Superior temporal gyrus (tissue), 1 donor: ENCODE data around the gene MED25.

Source experiments
- DNase-seq: peaks from one replicate; pipeline ENCODE4 v3.0.0-alpha.2; 2016; ENCODE audit errors: extremely low spot score

MED25 gene

DNA sequence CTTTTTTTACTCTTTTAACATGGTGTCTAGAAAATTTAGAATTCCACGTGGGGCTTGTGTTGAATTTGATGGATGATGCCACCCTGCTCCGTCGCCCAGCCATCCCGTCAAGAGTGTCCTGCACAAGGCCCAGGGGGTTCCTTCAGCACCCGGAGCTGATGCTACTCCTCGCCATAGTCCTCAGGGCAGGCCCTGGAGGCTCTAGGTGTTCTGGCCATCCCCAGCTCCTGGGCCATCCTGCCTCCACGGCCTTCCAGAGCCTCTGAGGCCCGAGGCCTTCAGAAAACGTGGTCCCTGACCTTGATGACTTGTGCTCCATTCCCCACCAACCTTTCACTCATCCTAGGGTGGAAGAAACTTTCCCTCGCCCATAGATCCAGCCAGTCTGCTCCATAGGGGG is 55.7 kb downstream of the MED25 start:
- no peak for DNase-seq

DNA sequence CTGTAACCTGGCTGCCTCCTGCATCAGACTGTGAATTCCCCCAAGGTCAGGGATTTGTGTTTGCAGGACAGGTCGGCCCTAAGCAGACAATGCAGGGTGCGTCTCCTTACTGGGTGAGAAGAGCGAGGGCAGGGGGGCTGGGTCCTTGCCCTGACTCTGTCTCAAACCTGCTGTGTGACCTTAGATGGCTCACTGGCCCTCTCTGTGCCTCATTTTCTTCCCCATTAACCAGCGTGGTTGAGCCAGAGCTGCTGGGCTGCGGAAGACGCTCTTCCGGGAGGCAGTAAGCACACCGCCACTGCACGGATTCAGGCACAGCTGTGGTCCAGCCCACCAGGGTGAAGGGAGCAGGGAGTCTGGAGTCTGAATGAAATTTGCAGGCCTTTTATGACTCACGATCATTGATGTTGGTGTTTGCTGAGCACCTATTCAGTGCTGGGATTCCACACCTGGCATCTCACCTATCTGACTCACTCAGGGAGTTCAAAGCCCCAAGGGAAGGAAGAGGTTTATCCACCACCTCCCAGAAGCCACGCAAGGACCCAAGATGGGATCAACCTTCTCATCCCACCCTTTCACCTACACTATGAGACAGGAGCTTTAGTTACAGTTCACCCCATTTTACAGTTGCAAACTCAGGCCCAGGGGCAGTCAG is 56.5 kb downstream of the MED25 start:
- no peak for DNase-seq

DNA sequence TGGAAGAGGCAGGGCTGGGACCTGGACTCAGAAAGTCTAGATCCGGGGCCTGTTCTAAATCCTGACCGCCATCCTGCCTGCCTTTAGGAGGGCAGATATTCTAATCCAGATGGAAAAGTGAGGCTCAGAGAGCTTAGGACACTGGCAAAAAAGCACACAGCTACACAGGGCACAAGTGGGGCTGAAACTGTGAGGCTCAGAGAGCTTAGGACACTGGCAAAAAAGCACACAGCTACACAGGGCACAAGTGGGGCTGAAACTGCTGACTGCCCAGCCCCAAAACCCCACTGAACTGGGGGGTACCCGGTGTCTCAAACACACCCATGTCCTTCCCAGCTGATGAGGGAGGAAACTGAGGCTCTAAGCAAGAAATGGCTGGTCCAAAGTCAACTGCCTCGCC is 57.1 kb downstream of the MED25 start:
- no peak for DNase-seq

DNA sequence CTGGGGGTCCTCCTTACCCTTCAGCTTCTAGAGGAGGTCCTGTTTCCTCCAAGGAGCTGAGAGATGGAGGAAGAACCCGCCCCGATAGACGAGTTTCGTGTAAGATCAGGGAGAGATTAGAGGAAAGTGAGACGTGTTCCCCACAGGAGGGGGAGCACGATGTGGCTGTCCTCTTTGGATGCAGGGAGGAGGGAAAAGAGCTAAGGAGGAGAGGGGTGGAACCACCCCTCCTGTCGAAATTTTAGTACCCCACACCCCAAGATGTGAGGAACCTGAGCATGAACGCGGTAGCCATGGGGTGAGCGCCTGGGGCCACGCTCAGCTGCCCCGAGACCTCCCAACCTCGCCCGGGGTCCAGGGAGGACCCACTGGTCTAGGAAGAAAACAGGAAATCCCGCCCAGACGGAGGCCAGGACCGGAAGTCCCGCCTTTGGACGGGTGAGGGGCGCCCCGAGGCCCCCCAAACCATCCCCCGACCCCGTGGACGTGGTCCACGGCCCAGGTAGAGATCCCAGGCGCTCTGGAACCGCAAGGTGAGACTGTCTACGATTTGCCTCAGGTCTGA is 57.9 kb downstream of the MED25 start:
- peak; percentile 73 for DNase-seq

DNA sequence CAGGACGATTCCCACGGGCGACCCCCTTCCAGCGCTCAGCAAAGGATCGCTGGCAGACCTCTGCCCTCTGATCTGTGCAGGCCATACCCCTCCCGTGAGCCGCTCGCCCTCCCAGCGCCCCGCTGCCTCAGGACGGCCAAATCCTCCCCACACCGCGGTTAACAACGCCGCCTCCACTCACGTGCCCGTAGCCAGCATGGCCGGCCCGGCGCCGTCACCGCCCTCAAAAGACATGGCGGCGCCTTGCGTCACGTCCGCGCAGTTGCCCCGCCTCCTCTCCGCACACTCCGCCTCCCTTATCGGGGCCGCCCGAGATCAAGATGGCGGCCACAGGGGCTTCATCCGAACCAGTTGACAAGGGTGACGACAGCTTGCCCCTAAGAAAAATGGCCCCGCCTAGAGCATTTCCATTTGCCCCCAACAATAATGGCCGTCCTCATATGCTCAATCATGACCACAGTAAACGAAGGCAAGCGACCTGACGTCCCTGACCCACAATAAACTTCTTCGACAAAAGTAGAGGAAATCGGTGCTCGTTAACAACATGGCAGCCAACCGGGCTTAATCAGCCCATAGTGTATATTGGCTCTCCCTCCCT is 58.4 kb downstream of the MED25 start:
- peak; percentile 99 for DNase-seq

DNA sequence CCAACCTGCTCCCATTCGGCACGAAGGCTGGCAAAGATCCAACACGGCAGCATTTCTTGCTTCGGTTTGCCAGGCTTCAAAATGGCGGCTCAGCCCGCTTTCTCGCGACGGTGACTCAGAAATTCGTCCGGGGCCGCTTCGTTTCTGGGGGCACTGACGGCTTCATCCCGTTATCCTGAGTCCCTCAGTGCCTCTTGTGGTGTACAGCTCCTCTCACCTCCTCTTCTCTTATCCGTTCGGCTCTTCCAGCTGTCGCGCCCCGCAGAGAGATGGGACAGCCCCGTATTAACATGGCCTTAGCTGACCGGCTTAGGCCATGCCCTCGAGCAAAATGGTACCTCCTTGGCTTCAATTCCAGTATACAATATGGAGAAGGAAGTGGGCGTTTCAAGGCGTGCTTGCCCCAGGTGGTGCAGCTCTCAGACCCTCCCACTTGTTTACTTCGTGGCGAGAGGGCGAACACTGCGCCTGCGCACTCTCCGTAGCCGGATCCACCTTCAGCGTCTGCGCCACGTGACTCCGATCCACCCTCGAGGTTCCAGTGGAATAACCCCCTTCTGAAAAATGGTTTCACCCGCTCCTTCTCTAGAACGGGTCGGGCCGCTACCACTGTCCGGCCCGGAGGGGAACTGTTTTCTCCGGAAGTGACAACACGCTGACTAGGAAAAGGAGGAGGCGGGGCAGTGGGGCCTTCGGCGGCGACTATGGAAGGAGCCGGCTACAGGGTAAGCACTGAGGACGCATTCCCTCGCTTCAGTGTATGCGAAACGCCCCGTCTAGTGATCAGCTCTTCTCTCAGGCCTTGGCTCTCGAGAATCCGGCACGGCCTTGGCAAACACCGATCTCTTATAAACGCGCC is 59.2 kb downstream of the MED25 start, which contains the start of the genes AKT1S1 and TBC1D17:
TSS of gene AKT1S1 (minus strand) at position 336 of the 859 bp plus-strand sequence. CDS start 4,060 bp downstream, outside the sequence.
TSS of gene TBC1D17 (plus strand) at position 683 of the 859 bp plus-strand sequence. CDS start at position 705, 22 bp downstream.
- DNase-seq = peak; percentile 100

DNA sequence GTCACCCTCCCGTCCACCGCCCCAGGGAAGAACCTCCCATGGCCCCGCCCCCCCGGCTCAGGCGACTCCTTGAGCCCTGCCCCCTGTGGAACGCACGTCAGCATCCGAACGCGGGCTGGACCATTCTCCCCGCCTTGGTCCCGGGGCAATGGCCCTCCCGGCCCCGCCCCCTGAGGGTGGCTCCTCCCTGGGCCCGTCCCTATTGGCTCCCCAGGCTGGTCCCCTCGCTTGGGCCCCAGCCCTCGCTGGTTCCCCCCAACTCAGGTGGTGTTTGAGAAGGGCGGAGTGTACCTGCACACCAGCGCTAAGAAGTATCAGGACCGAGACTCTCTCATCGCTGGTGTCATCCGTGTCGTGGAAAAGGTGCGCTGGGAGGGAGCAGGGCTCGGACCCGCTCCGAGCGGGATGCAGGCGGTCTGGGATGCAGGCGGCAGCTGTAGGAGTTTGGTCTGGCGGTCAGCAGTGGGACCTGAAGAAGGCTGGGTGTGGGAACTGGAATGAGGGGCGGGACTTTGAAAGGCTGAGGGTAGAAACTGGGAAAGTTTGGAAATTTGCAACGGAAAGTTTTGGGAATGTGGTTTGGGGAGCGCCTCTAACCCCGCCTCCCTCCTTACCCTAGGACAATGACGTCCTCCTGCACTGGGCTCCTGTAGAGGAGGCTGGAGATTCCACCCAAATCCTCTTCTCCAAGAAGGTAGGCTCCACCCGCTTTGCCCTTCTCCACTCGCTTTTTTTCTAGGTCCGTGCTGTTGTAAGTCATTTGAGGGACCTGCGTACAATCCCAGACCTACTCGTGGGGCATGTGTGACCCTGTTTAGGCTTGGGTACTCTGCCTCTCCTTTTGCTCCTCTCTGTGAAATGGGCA is 60.0 kb downstream of the MED25 start:
- peak; percentile 87 for DNase-seq

DNA sequence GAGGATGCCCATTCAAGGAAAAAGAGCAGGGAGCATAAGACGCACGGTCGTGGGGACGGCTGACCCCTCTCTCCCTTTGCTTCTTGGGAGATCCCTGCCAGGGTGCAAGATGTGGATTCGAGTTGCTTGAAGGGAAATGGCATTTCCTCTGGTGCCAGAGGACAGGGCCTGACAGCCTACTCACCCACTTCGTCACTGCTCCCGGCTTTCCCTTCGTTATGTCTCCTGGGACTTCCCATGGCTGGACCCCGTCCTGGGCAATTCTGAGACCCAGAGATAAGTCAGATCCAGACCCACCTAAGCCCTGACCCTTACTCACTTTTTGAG is 60.6 kb downstream of the MED25 start:
- DNase-seq = no peak

DNA sequence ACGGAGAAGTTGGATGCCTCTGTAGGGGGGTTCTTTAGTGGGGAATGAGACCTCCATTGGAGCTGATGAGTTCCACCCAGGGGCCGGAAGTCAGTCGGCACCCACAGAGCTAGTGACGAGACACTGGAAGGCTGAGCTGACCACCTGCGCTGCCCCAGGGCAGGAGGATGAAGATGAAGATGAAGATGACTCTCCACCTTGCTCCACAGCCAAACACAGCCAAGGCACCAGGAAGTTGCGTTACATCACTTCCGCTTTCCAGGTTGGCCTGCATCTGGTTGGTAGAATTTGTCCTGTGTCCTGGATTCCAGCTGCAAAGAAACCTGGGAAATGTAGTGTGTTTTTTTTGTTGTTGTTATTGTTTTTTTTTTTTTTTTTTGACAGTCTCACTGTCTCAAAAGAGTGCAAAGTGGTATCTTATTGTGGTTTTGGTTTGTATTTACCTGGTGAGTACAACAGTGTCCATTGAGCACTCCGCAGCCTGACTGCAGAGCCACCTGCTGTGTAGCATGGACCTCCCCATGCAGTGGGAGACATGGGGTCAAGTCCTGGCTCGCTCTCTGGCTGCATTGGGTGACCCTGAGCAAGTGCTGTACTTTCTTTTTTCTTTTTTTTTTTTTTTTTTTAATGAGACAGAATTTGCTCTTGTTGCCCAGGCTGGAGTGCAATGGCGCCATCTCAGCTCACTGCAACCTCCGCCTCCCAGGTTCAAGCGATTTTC is 61.3 kb downstream of the MED25 start:
- no peak for DNase-seq

DNA sequence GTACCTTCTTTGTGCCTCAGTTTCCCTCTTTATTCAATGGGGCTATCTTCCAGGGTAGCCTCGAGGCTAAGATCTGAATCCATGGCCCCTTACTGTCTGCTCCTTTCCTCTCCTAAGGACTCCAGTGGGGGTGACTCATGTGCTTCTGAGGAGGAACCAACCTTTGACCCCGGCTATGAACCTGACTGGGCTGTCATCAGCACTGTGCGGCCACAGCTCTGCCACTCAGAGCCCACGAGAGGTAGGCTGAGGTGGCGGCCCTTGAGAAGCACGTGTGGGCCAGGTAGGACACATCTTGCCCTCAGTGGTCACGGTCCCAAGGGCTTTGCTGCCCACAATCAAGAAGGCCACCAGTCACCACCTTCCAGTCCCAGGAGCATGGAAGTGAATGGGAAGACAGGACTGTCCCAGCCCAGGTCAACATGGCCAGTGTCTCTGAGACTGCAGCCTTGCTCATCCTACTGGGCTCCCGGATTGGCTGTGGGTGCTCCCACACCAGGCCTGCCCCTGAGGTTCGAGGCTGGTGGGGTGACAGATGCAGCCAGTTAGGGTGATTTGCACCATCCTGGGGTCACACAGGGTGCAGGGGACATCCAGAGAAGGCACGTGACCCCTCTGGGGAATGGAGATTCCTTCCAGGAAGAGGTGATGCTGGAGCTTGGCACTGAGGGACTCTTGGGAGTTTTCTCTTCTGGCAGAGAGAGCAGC is 62.2 kb downstream of the MED25 start:
- DNase-seq = no peak

DNA sequence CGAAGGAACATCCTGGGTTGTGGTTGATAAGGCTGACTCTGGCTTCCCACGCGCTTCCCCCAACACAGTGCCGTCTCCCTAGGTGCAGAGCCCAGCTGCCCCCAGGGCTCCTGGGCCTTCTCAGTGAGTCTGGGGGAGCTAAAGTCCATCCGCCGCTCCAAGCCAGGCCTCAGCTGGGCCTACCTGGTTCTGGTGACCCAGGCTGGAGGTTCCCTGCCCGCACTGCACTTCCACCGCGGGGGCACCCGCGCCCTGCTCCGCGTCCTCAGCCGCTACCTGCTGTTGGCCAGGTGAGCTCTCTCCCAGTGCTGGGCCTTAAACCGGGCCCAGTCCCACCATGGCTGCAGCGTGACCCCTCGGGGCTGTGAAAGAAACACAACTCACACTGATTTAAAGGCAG is 63.1 kb downstream of the MED25 start:
- DNase-seq = no peak

DNA sequence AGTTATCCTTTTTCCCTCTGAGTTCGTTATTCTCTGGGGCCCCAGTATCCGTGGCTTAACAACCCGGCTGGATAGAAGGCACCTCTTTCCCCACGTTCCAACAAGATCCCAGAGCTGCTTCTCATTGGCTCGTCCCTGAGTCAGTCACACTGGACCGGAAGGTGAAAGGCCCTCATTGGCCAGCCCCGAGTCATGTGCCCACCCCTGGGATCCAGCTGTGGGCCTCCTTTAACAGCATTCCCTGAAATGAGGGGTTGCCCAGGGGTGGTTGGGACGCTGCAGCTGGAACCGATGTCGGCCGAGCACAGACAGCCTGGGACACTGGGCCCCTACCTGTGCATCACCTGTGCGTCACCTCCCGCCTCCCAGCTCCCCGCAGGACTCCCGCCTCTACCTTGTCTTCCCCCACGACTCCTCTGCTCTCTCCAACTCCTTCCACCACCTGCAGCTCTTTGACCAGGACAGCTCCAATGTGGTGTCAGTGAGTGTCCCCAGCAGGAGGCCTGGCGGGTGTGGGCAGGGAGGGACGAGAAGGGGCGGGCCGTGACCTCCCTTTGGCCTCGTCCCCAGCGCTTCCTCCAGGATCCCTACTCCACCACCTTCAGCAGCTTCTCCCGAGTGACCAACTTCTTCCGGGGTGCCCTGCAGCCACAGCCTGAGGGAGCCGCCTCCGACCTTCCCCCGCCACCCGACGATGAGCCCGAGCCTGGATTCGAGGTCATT is 63.7 kb downstream of the MED25 start:
- DNase-seq = no peak

DNA sequence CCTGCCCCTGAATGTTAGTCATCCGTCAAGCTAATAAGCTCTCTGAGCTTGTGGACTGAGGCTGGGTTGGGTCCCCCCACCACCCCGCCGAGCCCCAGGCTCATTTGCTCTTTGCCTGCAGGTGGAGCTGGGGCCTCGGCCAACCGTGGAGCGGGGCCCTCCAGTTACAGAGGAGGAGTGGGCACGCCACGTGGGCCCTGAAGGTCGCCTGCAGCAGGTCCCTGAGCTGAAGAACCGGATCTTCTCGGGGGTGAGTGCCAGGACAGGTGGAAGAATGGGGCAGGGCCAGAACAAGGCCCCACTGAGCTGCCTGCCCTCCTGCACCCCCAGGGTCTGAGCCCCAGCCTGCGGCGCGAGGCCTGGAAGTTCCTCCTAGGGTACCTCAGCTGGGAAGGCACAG is 64.6 kb downstream of the MED25 start:
- DNase-seq = no peak

DNA sequence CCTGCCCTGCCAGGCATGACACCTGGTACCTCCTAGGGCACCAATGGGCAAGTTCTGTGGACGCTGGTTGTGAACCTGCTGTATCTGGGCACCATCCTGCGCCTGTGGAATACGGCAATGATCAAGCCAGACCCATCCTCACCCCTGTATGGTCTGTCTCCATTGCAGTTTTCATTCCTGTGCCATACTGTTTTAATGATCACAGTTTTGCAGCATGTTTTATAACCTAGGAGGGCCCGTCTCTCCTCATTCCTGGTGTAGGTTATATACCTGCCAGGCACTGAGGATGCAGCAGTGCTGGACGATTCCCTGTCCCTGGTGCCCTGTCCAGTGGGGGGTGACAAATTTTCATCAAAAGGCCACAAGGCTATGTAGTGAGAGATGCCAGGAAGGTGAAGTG is 65.0 kb downstream of the MED25 start:
- DNase-seq = no peak

DNA sequence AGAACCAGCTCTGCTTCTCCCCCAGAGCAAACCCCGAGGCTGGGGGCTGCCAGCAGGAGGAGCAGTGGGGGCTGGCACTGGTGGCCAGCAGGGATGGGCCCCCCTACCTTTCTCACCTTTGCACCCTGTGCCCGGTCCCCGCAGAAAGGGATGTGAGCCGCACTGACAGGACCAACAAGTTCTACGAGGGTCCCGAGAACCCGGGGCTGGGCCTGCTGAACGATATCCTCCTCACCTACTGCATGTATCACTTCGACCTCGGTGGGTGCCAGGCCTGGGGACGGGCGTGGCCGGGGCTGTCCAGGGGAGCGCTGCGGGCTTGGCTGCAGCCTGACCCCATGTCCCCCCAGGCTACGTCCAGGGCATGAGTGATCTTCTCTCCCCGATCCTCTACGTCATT is 66.0 kb downstream of the MED25 start:
- DNase-seq = no peak

DNA sequence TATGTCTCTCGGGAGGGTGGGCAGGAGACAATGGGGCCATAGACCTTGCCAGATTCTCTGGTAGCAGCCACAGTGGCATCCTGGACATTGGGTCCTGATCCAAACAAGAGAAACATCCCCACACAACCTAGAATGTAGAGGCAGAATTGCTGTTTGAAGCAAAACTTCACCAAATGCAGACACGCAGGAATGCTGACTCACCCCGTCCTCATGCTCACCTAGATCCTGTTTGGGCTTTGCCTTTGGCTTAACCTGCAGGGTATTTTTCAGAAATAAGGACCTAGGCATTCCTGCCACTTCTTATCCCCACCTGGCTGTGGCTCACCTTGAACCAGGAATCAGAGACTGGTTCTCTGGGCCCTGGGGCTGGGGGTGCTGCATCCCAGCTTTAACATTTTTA is 66.7 kb downstream of the MED25 start:
- DNase-seq = no peak
